OCI-LY7 (cell line): Measurements from ENCODE around the gene SLC27A1.

Source experiments
- EZH2phosphoT487 ChIP-seq: fragments of 200-600 bp; sonication (generic); IDR thresholded peaks from 2 replicates; pipeline ENCODE4 v1.6.1; 2018; ENCODE audit warnings: low read depth, borderline replicate concordance, mild to moderate bottlenecking, mixed run types, antibody characterized with exemption, low read length, moderate library complexity, mixed read lengths
- TF ChIP-seq, protein P1 (sequence below): fragments of 200-600 bp; sonication (generic); conservative IDR thresholded peaks from 2 replicates; pipeline ENCODE4 v1.5.1; 2014; ENCODE audit warnings: mild to moderate bottlenecking, antibody characterized with exemption, low read length, moderate library complexity, mixed read lengths

DNA sequence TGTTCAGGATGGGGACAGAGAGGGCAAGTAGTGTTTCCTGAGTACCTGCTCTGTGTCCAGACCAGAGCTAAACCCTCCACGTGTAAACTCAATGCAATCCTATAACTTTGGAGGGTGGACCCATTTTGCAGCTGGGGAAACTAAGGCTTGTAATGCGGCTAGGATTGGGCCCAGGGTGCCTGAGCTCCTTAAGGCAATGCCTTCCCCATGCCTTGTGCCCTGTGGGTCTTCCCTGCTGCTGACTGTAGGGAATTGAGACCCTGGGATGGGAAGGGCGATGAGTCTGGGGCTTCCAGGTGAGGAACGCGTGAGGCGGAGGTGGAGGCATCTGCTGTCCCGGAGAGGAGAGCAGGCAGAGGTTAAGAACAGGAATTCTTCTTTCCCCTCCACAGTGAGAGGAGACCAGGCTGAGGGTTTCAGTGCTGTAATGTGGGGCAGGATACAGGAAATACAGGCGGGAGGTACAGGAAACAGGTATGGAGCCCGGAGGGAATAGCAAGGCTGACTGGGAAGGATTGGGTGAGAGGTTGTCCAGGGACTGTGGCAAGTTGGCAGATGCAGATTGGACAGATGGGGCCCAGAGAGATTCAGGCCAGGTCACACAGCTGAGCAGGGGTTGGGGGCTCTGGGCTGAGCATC lies 19.2 kb downstream of the SLC27A1 start:
- TF ChIP-seq, protein P1, sequence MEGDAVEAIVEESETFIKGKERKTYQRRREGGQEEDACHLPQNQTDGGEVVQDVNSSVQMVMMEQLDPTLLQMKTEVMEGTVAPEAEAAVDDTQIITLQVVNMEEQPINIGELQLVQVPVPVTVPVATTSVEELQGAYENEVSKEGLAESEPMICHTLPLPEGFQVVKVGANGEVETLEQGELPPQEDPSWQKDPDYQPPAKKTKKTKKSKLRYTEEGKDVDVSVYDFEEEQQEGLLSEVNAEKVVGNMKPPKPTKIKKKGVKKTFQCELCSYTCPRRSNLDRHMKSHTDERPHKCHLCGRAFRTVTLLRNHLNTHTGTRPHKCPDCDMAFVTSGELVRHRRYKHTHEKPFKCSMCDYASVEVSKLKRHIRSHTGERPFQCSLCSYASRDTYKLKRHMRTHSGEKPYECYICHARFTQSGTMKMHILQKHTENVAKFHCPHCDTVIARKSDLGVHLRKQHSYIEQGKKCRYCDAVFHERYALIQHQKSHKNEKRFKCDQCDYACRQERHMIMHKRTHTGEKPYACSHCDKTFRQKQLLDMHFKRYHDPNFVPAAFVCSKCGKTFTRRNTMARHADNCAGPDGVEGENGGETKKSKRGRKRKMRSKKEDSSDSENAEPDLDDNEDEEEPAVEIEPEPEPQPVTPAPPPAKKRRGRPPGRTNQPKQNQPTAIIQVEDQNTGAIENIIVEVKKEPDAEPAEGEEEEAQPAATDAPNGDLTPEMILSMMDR = peak; percentile 42; the same call in 1 of the 2 replicates
- no peak for TF ChIP-seq EZH2phosphoT487
